Measurements from ENCODE around the gene INPP4B. TPM values are rescaled to one million over a fixed set of nuclear protein-coding genes. Genes with fewer than 3 reads are reported as not detected.

Gene INPP4B
- total and polyA plus RNA-seq, 7 donors, result 4.2 to 27.3 (median 17.2) TPM

GRCh38 chr4:142801966-142802365 is 44.1 kb downstream of the INPP4B start:
- intact Hi-C loops (cut with DNase I), result no loop called here
- Histone ChIP-seq H3K36me3 (no peaks in the 10 kb centered on the region), H3K27ac (no peak overlapping the region), H3K9me3 (no peaks in the 10 kb centered on the region), H3K27me3 (no peaks in the 10 kb centered on the region), H3K4me1 (no peaks in the 10 kb centered on the region), H3K4me3 (no peak overlapping the region)
- no peak for DNase-seq
- WGBS, 2 donors, result 64 to 89% methylated on average over 2 of the region's 2 CpGs
- TF ChIP-seq POLR2A (IDR thresholded peaks at IDR 0.05), result no peak

DNA sequence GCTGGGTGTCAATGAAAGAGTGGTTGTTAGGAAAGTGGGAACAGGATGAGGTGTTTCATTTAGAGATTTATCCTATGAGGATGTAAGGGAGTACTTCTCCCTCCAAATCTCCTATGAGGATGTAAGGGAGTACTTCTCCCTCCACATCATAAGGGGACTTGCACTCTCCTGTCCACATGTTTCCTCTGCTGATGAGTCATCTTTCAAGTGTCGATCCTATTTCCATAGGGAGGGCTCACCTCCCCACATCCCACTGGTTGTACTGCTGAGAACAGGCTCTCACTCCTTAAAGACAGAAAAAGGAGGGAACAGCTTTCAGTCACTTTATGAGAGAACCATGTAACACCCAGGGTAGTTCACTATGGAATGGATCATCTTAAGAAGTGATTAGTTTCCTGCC is 65.0 kb downstream of the INPP4B start:
- no peak for DNase-seq
- intact Hi-C loops (cut with DNase I), result no loop called here
- Histone ChIP-seq H3K36me3 (no peaks in the 10 kb centered on the region), H3K4me3 (no peak overlapping the region), H3K9me3 (no peaks in the 10 kb centered on the region), H3K27me3 (no peaks in the 10 kb centered on the region), H3K27ac (no peak overlapping the region), H3K4me1 (peaks cover 0 to 15% (median 10%) of the 10 kb centered on the region in 4 donors)
- 48 to 58% methylated on average over 1 of the region's 1 CpG for WGBS, 2 donors
- no peak for TF ChIP-seq EP300 (IDR thresholded peaks at IDR 0.05)
- TF ChIP-seq, protein P1, sequence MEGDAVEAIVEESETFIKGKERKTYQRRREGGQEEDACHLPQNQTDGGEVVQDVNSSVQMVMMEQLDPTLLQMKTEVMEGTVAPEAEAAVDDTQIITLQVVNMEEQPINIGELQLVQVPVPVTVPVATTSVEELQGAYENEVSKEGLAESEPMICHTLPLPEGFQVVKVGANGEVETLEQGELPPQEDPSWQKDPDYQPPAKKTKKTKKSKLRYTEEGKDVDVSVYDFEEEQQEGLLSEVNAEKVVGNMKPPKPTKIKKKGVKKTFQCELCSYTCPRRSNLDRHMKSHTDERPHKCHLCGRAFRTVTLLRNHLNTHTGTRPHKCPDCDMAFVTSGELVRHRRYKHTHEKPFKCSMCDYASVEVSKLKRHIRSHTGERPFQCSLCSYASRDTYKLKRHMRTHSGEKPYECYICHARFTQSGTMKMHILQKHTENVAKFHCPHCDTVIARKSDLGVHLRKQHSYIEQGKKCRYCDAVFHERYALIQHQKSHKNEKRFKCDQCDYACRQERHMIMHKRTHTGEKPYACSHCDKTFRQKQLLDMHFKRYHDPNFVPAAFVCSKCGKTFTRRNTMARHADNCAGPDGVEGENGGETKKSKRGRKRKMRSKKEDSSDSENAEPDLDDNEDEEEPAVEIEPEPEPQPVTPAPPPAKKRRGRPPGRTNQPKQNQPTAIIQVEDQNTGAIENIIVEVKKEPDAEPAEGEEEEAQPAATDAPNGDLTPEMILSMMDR (IDR thresholded peaks at IDR 0.05), result no peak
- no peak for TF ChIP-seq POLR2A (IDR thresholded peaks at IDR 0.05)
- TF ChIP-seq POLR2AphosphoS5 (IDR thresholded peaks at IDR 0.05), result no peak

GRCh38 chr4:142778900-142779299 is 67.2 kb downstream of the INPP4B start:
- TF ChIP-seq, protein P1 (IDR thresholded peaks at IDR 0.05), result no peak
- TF ChIP-seq POLR2A (IDR thresholded peaks at IDR 0.05), result no peak
- no peak for TF ChIP-seq EP300 (IDR thresholded peaks at IDR 0.05)
- TF ChIP-seq POLR2AphosphoS5 (IDR thresholded peaks at IDR 0.05), result no peak
- no peak overlapping the region for H3K27ac ChIP-seq
- H3K4me3 ChIP-seq, result no peak overlapping the region
- peaks cover 0 to 15% (median 10%) of the 10 kb centered on the region in 4 donors for H3K4me1 ChIP-seq
- intact Hi-C loops (cut with DNase I), result no loop called here
- H3K27me3 ChIP-seq, result no peaks in the 10 kb centered on the region
- WGBS, 2 donors, result 85 to 90% methylated on average over 1 of the region's 1 CpG
- DNase-seq, result no peak
- no peaks in the 10 kb centered on the region for H3K36me3 ChIP-seq
- H3K9me3 ChIP-seq, result no peaks in the 10 kb centered on the region

DNA sequence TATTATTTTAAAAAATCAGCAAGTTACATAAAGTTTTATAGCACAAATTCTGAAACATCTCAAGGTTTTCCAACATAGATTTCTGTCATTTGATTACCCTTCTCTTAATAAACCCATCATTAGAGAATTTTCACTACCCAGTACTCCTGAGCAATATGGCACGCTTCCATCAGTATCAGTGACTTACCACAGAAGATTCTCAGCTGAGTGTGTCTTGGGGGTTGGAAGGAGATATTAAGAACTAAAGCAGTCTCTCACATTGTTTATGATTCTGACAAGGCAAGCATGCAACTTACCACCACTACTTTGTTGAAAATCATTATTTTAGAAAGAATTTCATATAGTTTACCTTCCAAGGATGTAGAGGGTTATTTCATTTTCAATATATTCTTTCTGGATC is 67.7 kb downstream of the INPP4B start:
- WGBS, 2 donors, result 95% methylated on average over 1 of the region's 1 CpG
- TF ChIP-seq EP300 (IDR thresholded peaks at IDR 0.05) (no peak), POLR2AphosphoS5 (IDR thresholded peaks at IDR 0.05) (no peak), POLR2A (IDR thresholded peaks at IDR 0.05) (no peak)
- TF ChIP-seq, protein P1 (IDR thresholded peaks at IDR 0.05), result no peak
- H3K4me3 ChIP-seq, result no peak overlapping the region

DNA sequence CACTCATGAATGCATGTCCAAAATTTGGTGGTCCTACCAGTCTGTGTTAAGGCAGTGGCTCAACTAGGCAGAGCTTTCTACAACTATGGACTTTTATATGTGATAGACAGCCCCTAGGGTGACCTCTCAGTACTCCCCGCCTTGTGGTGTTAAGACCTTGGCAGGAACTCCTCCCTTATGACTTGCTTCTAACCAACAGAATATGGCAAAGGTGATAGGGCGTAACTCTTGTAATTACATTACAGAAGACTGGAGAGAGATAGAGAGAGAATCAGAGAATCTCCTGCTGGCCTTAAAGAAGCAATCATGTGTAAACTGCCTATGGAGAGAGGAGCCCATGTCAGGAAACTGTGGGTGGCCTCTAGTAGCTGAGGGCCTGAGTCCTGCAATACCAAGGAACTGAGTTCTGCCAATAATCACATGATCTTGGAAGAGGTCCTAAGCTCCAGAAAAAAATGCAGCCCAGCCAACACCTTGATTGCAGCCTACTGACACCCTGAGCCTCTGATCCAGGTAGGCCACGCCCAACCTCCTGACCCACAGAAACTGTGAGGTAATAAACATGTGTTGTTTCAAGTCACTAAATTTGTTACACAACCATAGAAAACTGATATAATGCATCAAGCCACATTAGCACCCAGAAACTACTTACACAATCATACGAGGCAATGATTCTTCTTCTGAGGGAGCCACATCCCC is 68.9 kb downstream of the INPP4B start:
- H3K9me3 ChIP-seq, result no peaks in the 10 kb centered on the region
- intact Hi-C loops (cut with DNase I), result no loop called here
- no peaks in the 10 kb centered on the region for H3K36me3 ChIP-seq
- TF ChIP-seq POLR2A (IDR thresholded peaks at IDR 0.05) (no peak), EP300 (IDR thresholded peaks at IDR 0.05) (no peak), POLR2AphosphoS5 (IDR thresholded peaks at IDR 0.05) (no peak)
- TF ChIP-seq, protein P1 (IDR thresholded peaks at IDR 0.05), result no peak
- no peaks in the 10 kb centered on the region for H3K27me3 ChIP-seq
- DNase-seq, result no peak
- 50 to 84% methylated on average over 4 of the region's 4 CpGs for WGBS, 2 donors
- H3K4me3 ChIP-seq, result no peak overlapping the region
- no peak overlapping the region for H3K27ac ChIP-seq
- H3K4me1 ChIP-seq, result peaks cover 0 to 15% (median 10%) of the 10 kb centered on the region in 4 donors

More for the DNA sequence above, 67.7 kb downstream of the INPP4B start:
- no peak for DNase-seq
- Histone ChIP-seq H3K4me1 (peaks cover 0 to 15% (median 10%) of the 10 kb centered on the region in 4 donors), H3K36me3 (no peaks in the 10 kb centered on the region), H3K27ac (no peak overlapping the region), H3K9me3 (no peaks in the 10 kb centered on the region), H3K27me3 (no peaks in the 10 kb centered on the region)
- intact Hi-C loops (cut with DNase I), result no loop called here
